ENCODE measurements around the gene SIX6. TPM values are rescaled to one million over a fixed set of nuclear protein-coding genes. Genes with fewer than 3 reads are reported as not detected.
"Not testable (repeated sequence)": the region's sequence is repeated elsewhere in the genome, so short reads cannot be mapped to it uniquely, and the experiment has no call there.

SIX6 gene
- not detected for polyA plus RNA-seq
- long read RNA-seq, donor 1, result 0 reads
- long read RNA-seq, donor 2, result 0 reads
- long read RNA-seq, donor 3, result 0 reads
- long read RNA-seq, donor 4, result 0 reads
- long read RNA-seq, donor 5, result 0 reads
- long read RNA-seq, donor 6, result 0 reads
- long read RNA-seq, donor 7, result 0 reads
- long read RNA-seq, donor 8, result 0 reads
- long read RNA-seq, donor 9, result 0 reads
- long read RNA-seq, donor 10, result 0 reads

DNA sequence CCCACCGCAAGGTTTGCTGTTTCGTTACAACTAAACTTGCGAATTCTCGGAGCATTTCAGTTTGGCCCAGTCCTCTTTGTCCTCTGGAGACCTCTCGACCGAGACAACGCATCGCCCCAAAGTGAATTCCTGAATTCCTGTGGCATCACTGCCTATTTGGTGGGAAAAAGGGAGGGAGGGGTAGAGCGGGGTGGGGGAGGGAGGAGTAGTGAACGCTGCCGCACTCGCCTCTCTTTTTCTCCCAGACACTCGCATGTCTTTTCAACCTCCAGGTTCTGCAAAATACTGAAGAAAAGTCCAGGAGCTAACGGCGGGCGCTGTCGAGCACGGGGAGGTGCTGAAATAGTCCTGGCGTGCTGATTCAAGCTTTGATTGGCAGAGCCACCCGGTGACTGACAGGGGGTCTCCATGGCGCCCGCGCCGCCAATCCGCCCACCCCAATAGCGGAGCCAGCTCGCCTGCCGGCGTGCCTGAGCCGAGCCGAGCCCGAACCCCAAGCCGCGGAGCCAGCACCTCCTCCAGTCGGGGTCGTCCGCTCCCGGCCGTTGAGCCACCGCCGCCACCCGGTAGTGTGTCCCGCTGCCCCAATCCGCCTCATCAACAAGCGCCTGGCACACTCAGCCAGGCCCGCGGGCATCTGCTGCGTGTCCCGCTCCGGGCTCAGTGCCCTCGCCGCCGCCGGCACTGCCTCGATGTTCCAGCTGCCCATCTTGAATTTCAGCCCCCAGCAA is at the start of gene SIX6:
Gene SIX6, plus strand, starts transcription at position 440 of the 731 bp plus-strand sequence. Its CDS starts 253 bp downstream, at position 693.
- H3K9me3 ChIP-seq (ENCODE audit: control insufficient read depth in 2 of 2, insufficient read depth in 1 of 2, low read depth in 1 of 2, low read length in 1 of 2), result no peaks in the 10 kb centered on the region
- H3K27me3 ChIP-seq (ENCODE audit: control insufficient read depth in 3 of 3, insufficient read depth in 3 of 3, low read length in 3 of 3), result peaks cover 12 to 90% (median 70%) of the 10 kb centered on the region in 3 donors
- WGBS, 3 donors, result 2 to 8% (median 8%) methylated on average over 43 to 55 of the region's 55 CpGs
- peaks cover 0 to 2% (median 0%) of the 10 kb centered on the region in 3 donors for H3K4me1 ChIP-seq (ENCODE audit: control insufficient read depth in 3 of 3, insufficient read depth in 2 of 3, low read depth in 1 of 3, low read length in 2 of 3)
- no peaks in the 10 kb centered on the region for H3K36me3 ChIP-seq (ENCODE audit: control insufficient read depth in 3 of 3, insufficient read depth in 2 of 3, low read depth in 1 of 3, low read length in 3 of 3)
- no peak within 1 kb of the TSS for H3K27ac ChIP-seq (ENCODE audit: low read depth in 1 of 3, low read length in 2 of 3)
- no peak within 1 kb of the TSS for H3K4me3 ChIP-seq (ENCODE audit: low read depth in 1 of 3, low read length in 3 of 3)
- no peak for FAIRE-seq
- peak in 1 of 2 donors; percentile 15 for DNase-seq

DNA sequence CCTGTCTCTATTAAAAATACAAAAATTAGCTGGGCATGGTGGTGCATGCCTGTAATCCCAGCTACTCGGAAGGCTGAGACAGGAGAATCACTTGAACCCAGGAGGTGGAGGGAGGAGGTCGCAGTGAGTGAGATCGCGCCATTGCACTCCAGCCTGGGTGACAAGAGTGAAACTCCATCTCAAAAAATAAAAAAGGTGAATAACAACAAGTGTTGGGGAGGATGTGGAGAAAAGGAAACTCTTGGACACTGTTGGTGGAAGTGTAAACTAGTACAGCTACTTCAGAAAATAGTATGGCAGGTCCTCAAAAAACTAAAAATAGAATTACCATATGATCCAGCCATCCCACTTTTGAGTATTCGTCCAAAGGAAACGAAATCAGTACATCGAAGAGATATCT is 28.7 kb upstream of the SIX6 start:
- not testable (repeated sequence) for FAIRE-seq; H3K4me1 ChIP-seq (ENCODE audit: control insufficient read depth in 3 of 3, insufficient read depth in 2 of 3, low read depth in 1 of 3, low read length in 2 of 3); DNase-seq; H3K4me3 ChIP-seq (ENCODE audit: low read depth in 1 of 3, low read length in 3 of 3); H3K27ac ChIP-seq (ENCODE audit: low read depth in 1 of 3, low read length in 2 of 3); H3K36me3 ChIP-seq (ENCODE audit: control insufficient read depth in 3 of 3, insufficient read depth in 2 of 3, low read depth in 1 of 3, low read length in 3 of 3); H3K27me3 ChIP-seq (ENCODE audit: control insufficient read depth in 3 of 3, insufficient read depth in 3 of 3, low read length in 3 of 3); H3K9me3 ChIP-seq (ENCODE audit: control insufficient read depth in 2 of 2, insufficient read depth in 1 of 2, low read depth in 1 of 2, low read length in 1 of 2)
- 94 to 95% (median 94%) methylated on average over 7 of the region's 7 CpGs for WGBS, 3 donors

DNA sequence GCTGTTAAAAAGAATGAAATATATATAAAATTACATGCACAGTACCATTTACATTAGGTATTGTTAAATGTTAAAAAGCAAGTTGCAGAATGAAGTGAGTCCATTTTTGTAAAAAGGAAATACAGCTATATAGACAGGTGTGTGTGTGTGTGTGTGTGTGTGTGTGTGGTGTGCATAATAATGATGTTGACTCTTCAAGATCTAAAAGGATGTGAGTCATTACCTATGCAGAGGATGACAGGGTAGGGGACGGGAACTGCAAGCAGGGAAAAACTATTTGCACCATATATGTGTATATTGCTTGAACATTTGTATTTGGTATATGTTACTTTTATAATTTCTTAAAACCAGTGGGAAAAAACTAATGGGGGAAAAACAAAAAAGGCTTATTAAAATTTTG is 26.2 kb upstream of the SIX6 start:
- DNase-seq, result no peak
- Histone ChIP-seq H3K36me3 (ENCODE audit: control insufficient read depth in 3 of 3, insufficient read depth in 2 of 3, low read depth in 1 of 3, low read length in 3 of 3) (no peaks in the 10 kb centered on the region), H3K9me3 (ENCODE audit: control insufficient read depth in 2 of 2, insufficient read depth in 1 of 2, low read depth in 1 of 2, low read length in 1 of 2) (peaks cover 0 to 9% of the 10 kb centered on the region in 2 donors), H3K4me1 (ENCODE audit: control insufficient read depth in 3 of 3, insufficient read depth in 2 of 3, low read depth in 1 of 3, low read length in 2 of 3) (no peaks in the 10 kb centered on the region), H3K27me3 (ENCODE audit: control insufficient read depth in 3 of 3, insufficient read depth in 3 of 3, low read length in 3 of 3) (peaks cover 0 to 19% (median 11%) of the 10 kb centered on the region in 3 donors), H3K4me3 (ENCODE audit: low read depth in 1 of 3, low read length in 3 of 3) (no peak overlapping the region), H3K27ac (ENCODE audit: low read depth in 1 of 3, low read length in 2 of 3) (no peak overlapping the region)
- no peak for FAIRE-seq
- 29 to 57% (median 51%) methylated on average over 1 of the region's 1 CpG for WGBS, 3 donors

DNA sequence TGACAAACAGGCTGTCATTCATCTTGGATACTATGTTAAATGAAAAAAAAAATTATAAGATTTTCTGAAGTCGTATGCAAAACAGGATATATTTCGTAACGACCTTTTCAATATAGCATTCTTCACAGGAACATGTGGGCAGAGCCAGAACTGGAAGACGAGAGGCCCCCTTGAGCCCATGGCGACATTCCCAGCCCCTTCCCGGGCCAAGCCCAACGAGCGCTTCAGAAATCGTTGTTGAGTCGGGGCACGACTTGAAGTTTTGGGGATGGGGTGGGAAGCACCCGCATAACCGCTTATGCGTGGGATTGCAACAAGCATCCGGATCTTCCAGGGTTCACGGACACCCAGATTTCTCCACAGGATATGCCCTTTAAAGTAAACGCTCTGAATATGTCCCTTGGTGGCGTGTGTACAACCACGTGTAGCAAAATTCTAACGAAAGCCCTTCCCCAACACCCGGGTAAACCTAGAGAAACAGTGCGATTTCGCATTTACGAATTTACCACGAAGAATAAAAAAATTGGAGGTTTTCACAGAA is 23.8 kb upstream of the SIX6 start:
- peaks cover 0 to 6% of the 10 kb centered on the region in 2 donors for H3K9me3 ChIP-seq (ENCODE audit: control insufficient read depth in 2 of 2, insufficient read depth in 1 of 2, low read depth in 1 of 2, low read length in 1 of 2)
- FAIRE-seq, result no peak
- no peaks in the 10 kb centered on the region for H3K36me3 ChIP-seq (ENCODE audit: control insufficient read depth in 3 of 3, insufficient read depth in 2 of 3, low read depth in 1 of 3, low read length in 3 of 3)
- H3K27me3 ChIP-seq (ENCODE audit: control insufficient read depth in 3 of 3, insufficient read depth in 3 of 3, low read length in 3 of 3), result peaks cover 0 to 23% (median 11%) of the 10 kb centered on the region in 3 donors
- no peak for DNase-seq
- no peak overlapping the region for H3K27ac ChIP-seq (ENCODE audit: low read depth in 1 of 3, low read length in 2 of 3)
- WGBS, 3 donors, result 8 to 17% (median 14%) methylated on average over 25 of the region's 25 CpGs
- H3K4me1 ChIP-seq (ENCODE audit: control insufficient read depth in 3 of 3, insufficient read depth in 2 of 3, low read depth in 1 of 3, low read length in 2 of 3), result no peaks in the 10 kb centered on the region
- H3K4me3 ChIP-seq (ENCODE audit: low read depth in 1 of 3, low read length in 3 of 3), result peak overlapping the region in 1 of 3 donors; percentile 40

DNA sequence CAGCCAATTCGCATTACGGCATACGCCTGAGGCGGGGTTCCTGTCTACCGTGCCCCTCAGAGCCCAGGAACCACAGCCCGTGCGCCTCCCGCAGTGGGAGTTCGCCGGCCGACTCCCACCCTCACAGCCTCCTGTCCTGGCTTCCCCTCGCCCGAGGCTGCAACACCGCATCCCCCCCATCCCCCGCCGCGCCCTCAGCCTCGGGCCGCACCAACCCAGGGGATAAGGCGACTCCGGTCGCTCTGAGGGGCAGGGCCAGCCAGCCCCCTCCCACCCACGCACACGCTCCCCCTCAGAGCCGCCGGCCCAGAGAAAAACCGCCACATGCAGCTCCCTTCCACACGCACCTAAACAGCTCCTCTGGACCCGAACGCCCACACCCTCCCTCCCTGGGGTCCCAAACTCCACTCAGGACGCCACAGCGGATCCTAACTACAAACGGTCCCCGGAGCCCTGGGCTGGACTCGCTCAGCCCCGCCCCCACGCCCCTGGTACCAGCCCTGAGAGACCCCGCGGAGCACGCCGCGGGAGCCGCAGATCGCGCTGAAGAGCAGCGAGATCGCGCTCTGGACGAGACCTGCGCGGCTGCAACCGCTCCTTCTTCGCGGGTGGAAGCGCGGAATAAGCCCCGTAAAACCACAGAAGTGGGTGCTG is 23.2 kb upstream of the SIX6 start, which contains the start of gene C14orf39:
Gene C14orf39, minus strand, starts transcription at position 466 of the 654 bp plus-strand sequence. CDS start 985 bp downstream, outside the sequence.
- Histone ChIP-seq H3K9me3 (ENCODE audit: control insufficient read depth in 2 of 2, insufficient read depth in 1 of 2, low read depth in 1 of 2, low read length in 1 of 2) (peaks cover 0 to 6% of the 10 kb centered on the region in 2 donors), H3K27ac (ENCODE audit: low read depth in 1 of 3, low read length in 2 of 3) (no peak within 1 kb of the TSS), H3K36me3 (ENCODE audit: control insufficient read depth in 3 of 3, insufficient read depth in 2 of 3, low read depth in 1 of 3, low read length in 3 of 3) (no peaks in the 10 kb centered on the region), H3K4me1 (ENCODE audit: control insufficient read depth in 3 of 3, insufficient read depth in 2 of 3, low read depth in 1 of 3, low read length in 2 of 3) (no peaks in the 10 kb centered on the region), H3K27me3 (ENCODE audit: control insufficient read depth in 3 of 3, insufficient read depth in 3 of 3, low read length in 3 of 3) (peaks cover 0 to 23% (median 11%) of the 10 kb centered on the region in 3 donors), H3K4me3 (ENCODE audit: low read depth in 1 of 3, low read length in 3 of 3) (peak within 1 kb of the TSS in 2 of 3 donors; percentile 3 to 40)
- WGBS, 3 donors, result 3 to 17% (median 11%) methylated on average over 56 to 57 of the region's 57 CpGs
- DNase-seq (peak in 1 of 2 donors; percentile 50), FAIRE-seq (no peak)

DNA sequence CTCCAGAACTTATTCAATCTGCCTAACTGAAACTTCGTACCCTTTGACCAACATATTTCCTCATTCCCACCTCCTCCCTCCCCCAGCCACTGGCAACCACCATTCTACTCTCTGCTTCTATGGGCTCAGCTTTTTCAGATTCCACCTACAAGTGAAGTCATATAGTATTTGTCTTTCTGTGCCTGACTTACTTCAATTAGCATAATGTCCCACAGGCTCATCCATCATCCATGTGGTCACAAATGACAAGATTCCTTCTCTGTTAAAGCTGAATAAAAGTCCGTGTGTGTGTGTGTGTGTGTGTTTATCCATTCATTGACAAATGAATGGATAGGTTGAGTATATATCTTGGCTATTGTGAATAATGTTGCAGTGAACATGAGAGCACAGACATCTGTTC is 21.7 kb upstream of the SIX6 start:
- no peak for FAIRE-seq

DNA sequence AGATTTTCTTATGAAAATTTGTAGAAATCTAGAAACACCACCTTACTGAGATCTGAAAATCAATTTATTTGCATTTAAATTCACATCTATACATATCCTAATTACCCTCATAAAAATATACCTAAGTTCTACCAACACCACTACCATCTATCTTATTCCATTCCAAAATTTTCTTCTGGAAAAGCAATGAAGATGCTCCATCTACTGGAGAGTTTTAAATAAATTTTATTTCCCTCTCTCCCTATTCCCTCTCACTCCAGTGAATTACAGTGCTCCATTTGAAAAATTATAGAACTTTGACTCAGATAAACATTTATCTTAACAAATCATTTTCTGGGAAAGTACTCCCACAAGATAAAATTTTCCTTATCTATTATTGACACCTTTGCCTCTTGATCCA is 20.8 kb upstream of the SIX6 start:
- Histone ChIP-seq H3K4me3 (ENCODE audit: low read depth in 1 of 3, low read length in 3 of 3) (no peak overlapping the region), H3K36me3 (ENCODE audit: control insufficient read depth in 3 of 3, insufficient read depth in 2 of 3, low read depth in 1 of 3, low read length in 3 of 3) (no peaks in the 10 kb centered on the region), H3K27ac (ENCODE audit: low read depth in 1 of 3, low read length in 2 of 3) (no peak overlapping the region), H3K9me3 (ENCODE audit: control insufficient read depth in 2 of 2, insufficient read depth in 1 of 2, low read depth in 1 of 2, low read length in 1 of 2) (peaks cover 0 to 6% of the 10 kb centered on the region in 2 donors), H3K27me3 (ENCODE audit: control insufficient read depth in 3 of 3, insufficient read depth in 3 of 3, low read length in 3 of 3) (peaks cover 0 to 23% (median 11%) of the 10 kb centered on the region in 3 donors), H3K4me1 (ENCODE audit: control insufficient read depth in 3 of 3, insufficient read depth in 2 of 3, low read depth in 1 of 3, low read length in 2 of 3) (no peaks in the 10 kb centered on the region)
- no peak for FAIRE-seq
- DNase-seq, result no peak

More for the DNA sequence above, 21.7 kb upstream of the SIX6 start:
- H3K4me3 ChIP-seq (ENCODE audit: low read depth in 1 of 3, low read length in 3 of 3), result no peak overlapping the region
- DNase-seq, result no peak
- peaks cover 0 to 23% (median 11%) of the 10 kb centered on the region in 3 donors for H3K27me3 ChIP-seq (ENCODE audit: control insufficient read depth in 3 of 3, insufficient read depth in 3 of 3, low read length in 3 of 3)
- no peaks in the 10 kb centered on the region for H3K36me3 ChIP-seq (ENCODE audit: control insufficient read depth in 3 of 3, insufficient read depth in 2 of 3, low read depth in 1 of 3, low read length in 3 of 3)
- H3K9me3 ChIP-seq (ENCODE audit: control insufficient read depth in 2 of 2, insufficient read depth in 1 of 2, low read depth in 1 of 2, low read length in 1 of 2), result peaks cover 0 to 6% of the 10 kb centered on the region in 2 donors
- no peak overlapping the region for H3K27ac ChIP-seq (ENCODE audit: low read depth in 1 of 3, low read length in 2 of 3)
- no peaks in the 10 kb centered on the region for H3K4me1 ChIP-seq (ENCODE audit: control insufficient read depth in 3 of 3, insufficient read depth in 2 of 3, low read depth in 1 of 3, low read length in 2 of 3)
- 18 to 36% (median 31%) methylated on average over 2 of the region's 2 CpGs for WGBS, 3 donors

DNA sequence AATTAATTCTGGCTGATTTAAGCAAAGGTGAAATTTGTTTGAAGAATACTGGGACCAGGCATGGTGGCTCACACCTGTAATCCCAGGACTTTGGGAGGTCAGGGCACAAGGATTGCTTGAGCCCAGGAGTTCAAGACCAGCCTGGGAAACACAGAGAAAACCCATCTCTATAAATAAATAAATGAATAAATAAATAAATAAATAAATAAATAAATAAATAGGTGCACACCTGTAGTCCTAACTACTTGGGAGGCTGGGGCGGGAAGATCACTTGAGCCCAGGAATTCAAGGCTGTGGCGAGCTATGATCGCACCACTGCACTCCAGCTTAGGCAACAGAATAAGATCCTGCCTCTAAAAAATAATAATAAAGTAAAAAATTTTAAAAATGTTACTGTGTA is 18.7 kb upstream of the SIX6 start:
- Histone ChIP-seq H3K4me1 (ENCODE audit: control insufficient read depth in 3 of 3, insufficient read depth in 2 of 3, low read depth in 1 of 3, low read length in 2 of 3) (no peaks in the 10 kb centered on the region), H3K9me3 (ENCODE audit: control insufficient read depth in 2 of 2, insufficient read depth in 1 of 2, low read depth in 1 of 2, low read length in 1 of 2) (peaks cover 0 to 4% of the 10 kb centered on the region in 2 donors), H3K36me3 (ENCODE audit: control insufficient read depth in 3 of 3, insufficient read depth in 2 of 3, low read depth in 1 of 3, low read length in 3 of 3) (no peaks in the 10 kb centered on the region), H3K4me3 (ENCODE audit: low read depth in 1 of 3, low read length in 3 of 3) (no peak overlapping the region), H3K27me3 (ENCODE audit: control insufficient read depth in 3 of 3, insufficient read depth in 3 of 3, low read length in 3 of 3) (peaks cover 0 to 19% (median 8%) of the 10 kb centered on the region in 3 donors), H3K27ac (ENCODE audit: low read depth in 1 of 3, low read length in 2 of 3) (no peak overlapping the region)
- 91 to 96% (median 91%) methylated on average over 3 of the region's 3 CpGs for WGBS, 3 donors
- no peak for DNase-seq
- no peak for FAIRE-seq

Measured in small intestine (tissue), 16 donors.